Endothelial cell of umbilical vein (primary cell): ENCODE measurements around the gene CGNL1. TPM values are rescaled to one million over a fixed set of nuclear protein-coding genes. Genes with fewer than 3 reads are reported as not detected.

Experiments used
- BruUV-seq: library from RNA; stranded (reverse); fragments of 400-500 nt; replicated peaks from 2 replicates; lab custom pipeline; 2021; lab: Mats Ljungman, UMichigan
- CTCF ChIA-PET: fragments of 300-600, 350-600 bp; sonication (Branson Sonifier 250); formaldehyde crosslinking; loops from one replicate; lab custom pipeline; 2021; ENCODE audit warnings: antibody characterized with exemption, inconsistent platforms; lab: Charles Lee
- POLR2A ChIA-PET: fragments of 300-600, 350-600 bp; sonication (Branson Sonifier 250); formaldehyde crosslinking; loops from one replicate; lab custom pipeline; 2021; ENCODE audit warnings: antibody characterized with exemption, inconsistent platforms; lab: Charles Lee
- DNase-seq: peaks from one replicate; pipeline ENCODE4 v3.0.0-alpha.2; 2011; ENCODE audit warnings: low read depth, low spot score
- FAIRE-seq: peaks from 2 replicates; lab custom pipeline; 2011; peaks lifted over from hg19 to GRCh38; lab: Jason Lieb, UNC
- H2AFZ ChIP-seq: 2 replicates; pipeline ENCODE4 v1.6.0; 2012; ENCODE audit warnings: low read depth, low read length, control low read depth, inconsistent platforms
- H3K27ac ChIP-seq: 2 replicates; pipeline ENCODE4 v1.5.1; 2011; ENCODE audit warnings: low read depth, mild to moderate bottlenecking, control low read depth, low read length, moderate library complexity; ENCODE audit not compliant: insufficient read depth
- H3K27me3 ChIP-seq, 2 experiments: 2 replicates each; pipeline versions ENCODE4 v1.6.0 to v1.6.1; 2011; ENCODE audit warnings: low read length in 2 of 2, mixed read lengths in 1 of 2; ENCODE audit not compliant: control insufficient read depth in 2 of 2, insufficient read depth in 2 of 2
- H3K36me3 ChIP-seq, 2 experiments: 2 replicates in 1 of 2; 3 replicates in 1 of 2; pipeline ENCODE4 v1.5.1; 2011; ENCODE audit warnings: low read length in 2 of 2, mild to moderate bottlenecking in 1 of 2, moderate library complexity in 1 of 2; ENCODE audit not compliant: control insufficient read depth in 2 of 2, insufficient read depth in 2 of 2; ENCODE audit errors: extremely low read depth in 1 of 2
- H3K4me1 ChIP-seq: 3 replicates; pipeline ENCODE4 v1.5.1; 2011; ENCODE audit warnings: mild to moderate bottlenecking, low read length; ENCODE audit not compliant: control insufficient read depth, insufficient read depth; ENCODE audit errors: extremely low read depth
- H3K4me2 ChIP-seq: 2 replicates; pipeline ENCODE4 v1.6.1; 2011; ENCODE audit warnings: low read length, control low read depth, mixed read lengths; ENCODE audit not compliant: insufficient read depth
- H3K4me3 ChIP-seq, 3 experiments: fragments of 200-600 bp in 1 of 3; sonication (generic), shearing (Covaris generic) in 1 of 3; replicated peaks in 1 of 3; 2 replicates each; pipeline ENCODE4 v1.5.1; 2011 to 2016; ENCODE audit warnings: control low read depth in 3 of 3, low read length in 3 of 3, mild to moderate bottlenecking in 2 of 3, inconsistent platforms in 1 of 3, low read depth in 1 of 3, moderate library complexity in 1 of 3; ENCODE audit not compliant: insufficient read depth in 1 of 3
- H3K79me2 ChIP-seq: 2 replicates; pipeline ENCODE4 v1.6.0; 2012; ENCODE audit warnings: low read length, inconsistent platforms; ENCODE audit not compliant: control insufficient read depth, insufficient read depth
- H3K9ac ChIP-seq: replicated peaks from 2 replicates; pipeline ENCODE3; 2011; ENCODE audit warnings: low read length, control low read depth; ENCODE audit not compliant: insufficient read depth; ENCODE audit errors: extremely low read depth
- H3K9me1 ChIP-seq: replicated peaks from 3 replicates; pipeline ENCODE4 v1.6.0; 2011; ENCODE audit warnings: mild to moderate bottlenecking, low read length; ENCODE audit not compliant: control insufficient read depth, insufficient read depth; ENCODE audit errors: extremely low read depth
- H3K9me3 ChIP-seq: replicated peaks from 2 replicates; pipeline ENCODE4 v1.5.1; 2012; ENCODE audit warnings: low read length, inconsistent platforms; ENCODE audit not compliant: control insufficient read depth, insufficient read depth
- H4K20me1 ChIP-seq: replicated peaks from 2 replicates; pipeline ENCODE3; 2011; ENCODE audit warnings: mild to moderate bottlenecking, low read length; ENCODE audit not compliant: control insufficient read depth, insufficient read depth; ENCODE audit errors: extremely low read depth
- EZH2 ChIP-seq: IDR thresholded peaks from 2 replicates; pipeline ENCODE4 v1.6.1; 2012; ENCODE audit warnings: borderline replicate concordance, low read depth, mild to moderate bottlenecking, moderate library complexity, low read length, inconsistent platforms; ENCODE audit not compliant: severe bottlenecking
- FOS ChIP-seq: IDR thresholded peaks from 2 replicates; pipeline ENCODE4 v1.6.1; 2011; ENCODE audit warnings: mild to moderate bottlenecking, low read length, moderate library complexity, borderline replicate concordance; ENCODE audit not compliant: insufficient read depth
- GATA2 ChIP-seq: IDR thresholded peaks from 2 replicates; pipeline ENCODE4 v1.7.0; 2011; ENCODE audit warnings: low read depth, mild to moderate bottlenecking, moderate library complexity, mixed read lengths, low read length; ENCODE audit not compliant: insufficient read length, insufficient read depth
- JUN ChIP-seq: IDR thresholded peaks from 2 replicates; pipeline ENCODE4 v1.6.1; 2011; ENCODE audit warnings: borderline replicate concordance, low read depth; ENCODE audit not compliant: insufficient read length, insufficient read depth
- MYC ChIP-seq: IDR thresholded peaks from one replicate; pipeline ENCODE4 v1.6.1; 2011; ENCODE audit warnings: mild to moderate bottlenecking, low read depth, low read length
- POLR2A ChIP-seq: IDR thresholded peaks from 2 replicates; pipeline ENCODE4 v1.6.1; 2012; ENCODE audit warnings: low read depth, mild to moderate bottlenecking, control low read depth, low read length
- POLR2AphosphoS5 ChIP-seq: IDR thresholded peaks from 2 replicates; pipeline ENCODE4 v1.6.1; 2012; ENCODE audit warnings: low read depth, mild to moderate bottlenecking, control low read depth, low read length, moderate library complexity; ENCODE audit not compliant: insufficient read depth
- dilution Hi-C: fragments of 300-500 bp; cut with MboI; formaldehyde crosslinking; loops from one replicate; pipeline ENCODE4 v1.15.0; 2019; ENCODE audit warnings: low sequenced_read_pairs; ENCODE audit not compliant: extremely low pct_ligation_motif_present
- intact Hi-C: fragments of 100-400 bp; cut with micrococcal nuclease; formaldehyde crosslinking; loops from one replicate; pipeline ENCODE4 v1.10.0; 2022
- polyA plus RNA-seq, 4 experiments: library from polyadenylated mRNA; depleted of rRNA in 3 of 4; stranded (reverse) in 3 of 4; unstranded in 1 of 4; fragments of >200 nt; gene quantifications; 2 replicates each; pipeline versions ENCODE4 v1.2.1 to v1.2.3, GENCODE V29; 2011 to 2012; ENCODE audit warnings: missing spikeins in 1 of 4
- total RNA-seq: library from RNA; stranded (reverse); gene quantifications from 2 replicates; pipeline ENCODE4 v1.2.3, GENCODE V29; 2021
- TF ChIP-seq, protein P1 (sequence below): IDR thresholded peaks from 2 replicates; pipeline ENCODE4 v1.6.1; 2011; ENCODE audit not compliant: insufficient read depth, insufficient read length
- TF ChIP-seq, protein P2 (sequence below), 2 donors: IDR thresholded peaks; 1 replicate in 1 of 2; 2 replicates in 1 of 2; pipeline ENCODE4 v1.5.1; 2011; ENCODE audit warnings: low read length in 2 of 2, mild to moderate bottlenecking in 2 of 2, moderate library complexity in 2 of 2, control low read depth in 1 of 2, inconsistent platforms in 1 of 2, low read depth in 1 of 2; ENCODE audit not compliant: insufficient read depth in 1 of 2; ENCODE audit errors: extremely low read depth in 1 of 2

The CGNL1 gene
- total and polyA plus RNA-seq, 2 donors (not counting 3 experiments of a cell fraction or from before 2014, with no cell fraction given): 6.9 to 27.1 TPM

- intact Hi-C loops: no loop called here
- H3K4me2 ChIP-seq: no peak overlapping the region
- no peak overlapping the region for H3K9ac ChIP-seq
- H3K4me1 ChIP-seq: peaks cover 28% of the 10 kb centered on the region
- no peak for FAIRE-seq
- no peaks in the 10 kb centered on the region for H3K9me1 ChIP-seq
- no peaks in the 10 kb centered on the region for H3K79me2 ChIP-seq
- DNase-seq: no peak
- H2AFZ ChIP-seq: no peak overlapping the region
- H3K27me3 ChIP-seq: no peaks in the 10 kb centered on the region
- H3K9me3 ChIP-seq: no peaks in the 10 kb centered on the region
- POLR2A ChIA-PET: no interaction called here
- BruUV-seq: no TSS peak
- no peaks in the 10 kb centered on the region for H3K36me3 ChIP-seq
- no peak overlapping the region for H3K27ac ChIP-seq
- H3K4me3 ChIP-seq: no peak overlapping the region
- TF ChIP-seq, protein P1, sequence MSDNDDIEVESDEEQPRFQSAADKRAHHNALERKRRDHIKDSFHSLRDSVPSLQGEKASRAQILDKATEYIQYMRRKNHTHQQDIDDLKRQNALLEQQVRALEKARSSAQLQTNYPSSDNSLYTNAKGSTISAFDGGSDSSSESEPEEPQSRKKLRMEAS: no peak
- no peak for TF ChIP-seq JUN
- no peak for TF ChIP-seq MYC
- TF ChIP-seq, protein P2, sequence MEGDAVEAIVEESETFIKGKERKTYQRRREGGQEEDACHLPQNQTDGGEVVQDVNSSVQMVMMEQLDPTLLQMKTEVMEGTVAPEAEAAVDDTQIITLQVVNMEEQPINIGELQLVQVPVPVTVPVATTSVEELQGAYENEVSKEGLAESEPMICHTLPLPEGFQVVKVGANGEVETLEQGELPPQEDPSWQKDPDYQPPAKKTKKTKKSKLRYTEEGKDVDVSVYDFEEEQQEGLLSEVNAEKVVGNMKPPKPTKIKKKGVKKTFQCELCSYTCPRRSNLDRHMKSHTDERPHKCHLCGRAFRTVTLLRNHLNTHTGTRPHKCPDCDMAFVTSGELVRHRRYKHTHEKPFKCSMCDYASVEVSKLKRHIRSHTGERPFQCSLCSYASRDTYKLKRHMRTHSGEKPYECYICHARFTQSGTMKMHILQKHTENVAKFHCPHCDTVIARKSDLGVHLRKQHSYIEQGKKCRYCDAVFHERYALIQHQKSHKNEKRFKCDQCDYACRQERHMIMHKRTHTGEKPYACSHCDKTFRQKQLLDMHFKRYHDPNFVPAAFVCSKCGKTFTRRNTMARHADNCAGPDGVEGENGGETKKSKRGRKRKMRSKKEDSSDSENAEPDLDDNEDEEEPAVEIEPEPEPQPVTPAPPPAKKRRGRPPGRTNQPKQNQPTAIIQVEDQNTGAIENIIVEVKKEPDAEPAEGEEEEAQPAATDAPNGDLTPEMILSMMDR (IDR thresholded peaks at IDR 0.05; ENCODE audit: extremely low read depth in 1 of 2, insufficient read depth in 1 of 2, low read depth in 1 of 2, low read length in 2 of 2): no peak
- no peak for TF ChIP-seq FOS
- no peak for TF ChIP-seq EZH2
- no peak for TF ChIP-seq POLR2A
- no peak for TF ChIP-seq POLR2AphosphoS5
- TF ChIP-seq GATA2: no peak
- CTCF ChIA-PET: no interaction called here
- no peaks in the 10 kb centered on the region for H4K20me1 ChIP-seq
- dilution Hi-C loops: no loop called here
Measured at GRCh38 chr15:57582090-57582489, 205.8 kb downstream of the CGNL1 start.
